ENCODE data around the gene STARD9. TPM values are rescaled to one million over a fixed set of nuclear protein-coding genes. Genes with fewer than 3 reads are reported as not detected.

Gene STARD9
- total and polyA plus RNA-seq, 2 of the 13 experiments (the other 11 are each of a cell fraction or from before 2014, with no cell fraction given) = 5.3 to 7.5 TPM

- ChIA-PET POLR2A (no interaction called here), CTCF (ENCODE audit: low intra/inter-chr PET ratio, low total read pairs) (no interaction called here)
- no peak overlapping the region for H3K4me2 ChIP-seq (ENCODE audit: low read depth, low read length)
- TF ChIP-seq ZNF232 (CRISPR knock-in tag; IDR thresholded peaks at IDR 0.05; ENCODE audit: borderline replicate concordance) = no peak
- TF ChIP-seq KDM5A (IDR thresholded peaks at IDR 0.05; ENCODE audit: borderline replicate concordance, low read length) = no peak
- no peak for TF ChIP-seq IRX3 (CRISPR knock-in tag; IDR thresholded peaks at IDR 0.05; ENCODE audit: borderline replicate concordance, low read depth)
- TF ChIP-seq YEATS4 (CRISPR knock-in tag; IDR thresholded peaks at IDR 0.05; ENCODE audit: borderline replicate concordance) = no peak
- no peak for TF ChIP-seq ELF3 (CRISPR knock-in tag; IDR thresholded peaks at IDR 0.05)
- TF ChIP-seq HNRNPLL (IDR thresholded peaks at IDR 0.05; ENCODE audit: low read depth, low read length, poor library complexity, severe bottlenecking) = no peak
- TF ChIP-seq ZNF121 (CRISPR knock-in tag; IDR thresholded peaks at IDR 0.05) = no peak
- TF ChIP-seq ZNF282 (IDR thresholded peaks at IDR 0.05; ENCODE audit: partially characterized antibody) = no peak
- TF ChIP-seq, protein P1, sequence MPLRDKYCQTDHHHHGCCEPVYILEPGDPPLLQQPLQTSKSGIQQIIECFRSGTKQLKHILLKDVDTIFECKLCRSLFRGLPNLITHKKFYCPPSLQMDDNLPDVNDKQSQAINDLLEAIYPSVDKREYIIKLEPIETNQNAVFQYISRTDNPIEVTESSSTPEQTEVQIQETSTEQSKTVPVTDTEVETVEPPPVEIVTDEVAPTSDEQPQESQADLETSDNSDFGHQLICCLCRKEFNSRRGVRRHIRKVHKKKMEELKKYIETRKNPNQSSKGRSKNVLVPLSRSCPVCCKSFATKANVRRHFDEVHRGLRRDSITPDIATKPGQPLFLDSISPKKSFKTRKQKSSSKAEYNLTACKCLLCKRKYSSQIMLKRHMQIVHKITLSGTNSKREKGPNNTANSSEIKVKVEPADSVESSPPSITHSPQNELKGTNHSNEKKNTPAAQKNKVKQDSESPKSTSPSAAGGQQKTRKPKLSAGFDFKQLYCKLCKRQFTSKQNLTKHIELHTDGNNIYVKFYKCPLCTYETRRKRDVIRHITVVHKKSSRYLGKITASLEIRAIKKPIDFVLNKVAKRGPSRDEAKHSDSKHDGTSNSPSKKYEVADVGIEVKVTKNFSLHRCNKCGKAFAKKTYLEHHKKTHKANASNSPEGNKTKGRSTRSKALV (CRISPR knock-in tag; IDR thresholded peaks at IDR 0.05) = no peak
- TF ChIP-seq TSC22D2 (CRISPR knock-in tag; IDR thresholded peaks at IDR 0.05; ENCODE audit: borderline replicate concordance) = no peak
- no peak for TF ChIP-seq HNRNPL (IDR thresholded peaks at IDR 0.05; ENCODE audit: low read depth, low read length)
- no peaks in the 10 kb centered on the region; a peak in 1 of 5 replicates for H3K27me3 ChIP-seq (ENCODE audit: control insufficient read depth in 1 of 2, insufficient read depth in 2 of 2, low read length in 2 of 2)
- in situ Hi-C loops (cut with HindIII; ENCODE audit: extremely low pct_ligation_motif_present, low pct_unique_long_range_greater_than_20kb) = no loop called here
- H3K79me2 ChIP-seq (ENCODE audit: insufficient read depth, low read length) = no peaks in the 10 kb centered on the region
- H3K4me1 ChIP-seq (ENCODE audit: insufficient read depth, low read length) = no peaks in the 10 kb centered on the region
- H3K9me3 ChIP-seq (ENCODE audit: low read length) = no peaks in the 10 kb centered on the region
- intact Hi-C loops (cut with micrococcal nuclease; ENCODE audit: unreplicated experiment) = no loop called here
- H3K4me3 ChIP-seq (replicated peaks in 1 of 3; ENCODE audit: insufficient read depth in 1 of 3, low read depth in 2 of 3, low read length in 3 of 3) = no peak overlapping the region
- no TSS peak for BruUV-seq (replicated peaks)
- H3K36me3 ChIP-seq (replicated peaks in 1 of 2; ENCODE audit: control insufficient read depth in 1 of 2, insufficient read depth in 2 of 2, low read length in 2 of 2) = peaks cover 2 to 8% of the 10 kb centered on the region in 2 experiments; a peak in 2 of 5 replicates
- FAIRE-seq = no peak
- H4K20me1 ChIP-seq (ENCODE audit: insufficient read depth, low read length) = no peaks in the 10 kb centered on the region
- no peak for DNase-seq (ENCODE audit: low spot score)
- WGBS (ENCODE audit: low lambda C conversion rate) = 93% methylated on average over 4 of the region's 4 CpGs
- no peak overlapping the region for H2AFZ ChIP-seq (ENCODE audit: low read length)
- no peak for ATAC-seq
- no peak overlapping the region for H3K27ac ChIP-seq (ENCODE audit: extremely low read length, insufficient read depth, low read length)
- H3K9ac ChIP-seq (ENCODE audit: insufficient read depth, low read depth, low read length) = no peak overlapping the region
Measured at GRCh38 chr15:42692997-42693396, 117.6 kb downstream of the STARD9 start.
